ENCODE data around the gene OR52A1.
"Not testable (repeated sequence)": the region's sequence is repeated elsewhere in the genome, so short reads cannot be mapped to it uniquely, and the experiment has no call there.

The OR52A1 gene

DNA sequence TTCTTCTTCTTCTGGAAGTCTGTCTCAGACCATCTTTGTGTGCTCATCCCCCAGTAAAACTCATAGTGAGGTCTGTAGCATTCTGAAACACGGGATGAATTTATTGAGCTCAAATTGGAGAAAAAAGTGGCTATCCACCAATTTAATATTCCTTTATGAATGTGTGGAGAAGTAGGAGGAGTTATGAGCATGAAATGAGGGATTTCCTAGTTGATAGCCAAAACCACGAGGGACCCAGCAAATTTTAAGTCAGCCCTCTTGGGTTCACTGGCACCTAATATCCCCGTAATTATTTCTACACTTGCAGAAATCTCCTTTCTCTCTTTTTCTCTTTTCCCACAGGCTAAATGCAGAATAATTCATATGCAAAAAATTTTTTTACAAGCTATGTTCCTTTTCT, at the start of gene OR52A1:
TSS of gene OR52A1 (minus strand) at position 101 of the 400 bp plus-strand sequence. CDS start 2,388 bp downstream, outside the sequence.
- no peak for DNase-seq

DNA sequence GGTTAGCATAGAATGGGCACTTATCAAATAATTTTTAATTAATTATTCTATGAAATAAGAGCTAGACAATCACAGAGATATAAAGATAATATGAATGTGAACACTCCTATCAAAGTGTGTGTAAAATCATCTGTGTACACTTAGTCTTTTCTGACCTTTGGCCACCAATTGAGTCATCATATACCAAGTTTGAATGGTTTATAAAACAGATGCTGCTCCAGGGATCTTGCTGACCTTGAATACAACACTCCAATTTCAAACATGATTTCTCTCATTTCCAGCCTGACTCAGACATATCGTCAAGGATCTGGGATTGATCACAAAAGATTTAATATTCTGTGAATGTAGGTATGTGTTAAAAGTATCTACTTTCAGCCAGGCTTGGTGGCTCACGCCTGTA, 48.8 kb upstream of the OR52A1 start:
- no peak for DNase-seq

DNA sequence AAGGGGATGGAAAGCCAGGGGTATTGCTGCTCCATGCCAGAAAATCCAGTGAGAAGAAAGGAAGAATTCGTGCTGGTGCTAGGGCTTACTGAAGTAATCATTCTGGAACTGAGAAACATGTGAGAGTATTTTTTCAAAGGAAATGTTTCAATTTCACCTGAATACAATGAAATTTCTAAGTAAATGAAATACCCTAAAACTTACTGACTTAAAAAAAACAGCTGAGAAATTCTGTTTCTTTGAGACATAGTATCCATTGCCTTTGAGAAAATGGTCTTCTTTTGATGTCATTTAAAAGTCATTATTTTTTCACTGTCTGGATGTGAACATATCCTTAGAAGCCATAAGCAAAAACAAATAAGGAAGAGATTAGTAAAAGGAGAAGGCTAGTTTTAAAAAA, 46.0 kb upstream of the OR52A1 start, which contains the start of gene OR51V1:
TSS of gene OR51V1 (minus strand) at position 101 of the 400 bp plus-strand sequence. CDS start at position 101, 0 bp downstream.
- no peak for DNase-seq

DNA sequence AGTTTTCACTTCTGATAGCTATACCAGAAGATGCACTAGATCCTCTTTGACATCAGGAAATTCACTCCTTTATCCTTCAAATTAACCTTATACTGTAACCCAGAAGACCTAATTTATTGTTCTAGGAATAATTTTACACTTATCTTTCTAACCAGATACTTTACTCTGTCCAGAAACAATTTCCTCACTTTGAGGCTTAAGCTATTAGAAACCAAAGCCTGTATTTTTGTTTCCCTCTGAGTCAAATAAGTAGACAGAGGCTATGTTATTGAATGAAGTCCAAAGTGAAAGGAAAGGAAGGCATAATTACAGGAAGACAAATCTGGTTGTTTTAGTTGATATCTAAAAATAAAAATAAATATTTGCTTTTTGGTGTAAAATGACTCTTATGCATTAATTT, 43.7 kb upstream of the OR52A1 start:
- DNase-seq, result no peak

DNA sequence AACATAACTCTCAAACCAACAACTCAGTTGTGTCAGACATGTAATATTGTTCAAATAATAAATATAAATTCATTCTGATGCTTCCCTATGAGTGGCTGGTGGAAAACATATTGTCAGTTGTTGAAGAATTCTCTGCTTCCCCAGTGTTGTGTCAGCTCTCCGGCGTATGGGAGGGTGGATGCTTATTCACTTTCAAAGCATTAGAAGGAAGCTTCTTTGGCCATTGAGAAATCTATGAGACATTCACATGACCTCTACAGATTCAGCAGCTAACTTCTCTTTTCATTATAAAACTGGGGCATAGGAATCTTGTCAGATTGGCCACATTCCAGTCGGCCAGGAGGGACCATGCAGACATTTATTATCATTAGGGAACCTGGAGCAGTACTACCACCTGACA, 43.0 kb upstream of the OR52A1 start:
- DNase-seq, result no peak

DNA sequence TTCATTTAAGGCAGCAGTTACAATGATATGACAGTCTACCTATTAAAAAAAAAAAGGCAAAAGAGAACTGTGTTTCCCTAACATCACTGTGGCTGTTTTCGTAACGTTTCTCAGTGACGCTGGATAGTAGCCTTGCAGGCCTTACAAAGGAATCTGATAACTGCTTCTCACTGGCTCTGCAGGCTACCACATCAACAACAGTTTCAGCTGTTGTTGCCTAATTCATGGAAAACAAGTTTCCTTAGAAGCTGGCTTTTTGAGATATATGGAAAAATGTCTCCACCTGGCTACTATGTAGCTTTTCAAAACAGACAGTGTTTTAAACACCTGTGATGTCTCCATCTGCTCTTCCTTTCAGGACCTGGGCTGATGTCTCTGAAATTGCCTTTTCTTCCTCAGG, 42.2 kb upstream of the OR52A1 start:
- DNase-seq, result no peak

DNA sequence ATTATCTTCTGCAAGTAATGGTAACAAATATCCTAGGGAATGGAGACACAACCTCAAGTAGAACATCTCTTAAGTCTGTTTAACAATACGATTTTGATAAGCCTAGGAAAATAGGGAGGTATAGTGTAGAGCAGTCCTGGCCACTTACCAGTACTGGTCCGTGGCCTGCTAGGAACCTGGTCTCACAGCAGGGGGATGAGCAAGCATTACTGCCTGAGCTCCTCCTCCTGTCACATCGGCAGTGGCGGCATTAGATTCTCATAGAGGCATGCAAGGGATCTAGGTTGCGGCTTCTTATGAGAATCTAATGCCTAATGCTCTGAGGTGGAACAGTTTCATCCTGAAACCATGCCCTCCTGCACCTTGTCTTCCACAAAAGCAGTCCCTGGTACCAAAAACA, 41.5 kb upstream of the OR52A1 start:
- no peak for DNase-seq

DNA sequence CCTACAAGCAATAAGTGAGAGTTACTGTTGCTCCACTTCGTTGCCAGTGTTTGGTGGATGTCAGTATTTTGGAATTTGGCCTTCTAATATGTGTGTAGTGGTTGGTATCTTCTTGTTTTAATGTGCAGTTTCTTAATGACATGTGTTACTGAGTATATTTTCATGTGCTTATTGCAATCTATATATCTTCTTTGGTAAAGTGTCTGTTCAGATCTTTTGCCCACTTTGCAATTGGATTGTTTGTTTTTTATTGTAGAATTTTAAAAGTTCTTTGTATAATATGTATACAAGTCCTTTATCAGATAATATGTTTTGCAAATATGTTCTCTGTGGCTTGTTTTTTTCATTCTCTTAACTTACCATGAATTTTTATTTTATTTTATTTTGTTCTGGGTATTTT, 38.2 kb upstream of the OR52A1 start:
- no peak for DNase-seq

DNA sequence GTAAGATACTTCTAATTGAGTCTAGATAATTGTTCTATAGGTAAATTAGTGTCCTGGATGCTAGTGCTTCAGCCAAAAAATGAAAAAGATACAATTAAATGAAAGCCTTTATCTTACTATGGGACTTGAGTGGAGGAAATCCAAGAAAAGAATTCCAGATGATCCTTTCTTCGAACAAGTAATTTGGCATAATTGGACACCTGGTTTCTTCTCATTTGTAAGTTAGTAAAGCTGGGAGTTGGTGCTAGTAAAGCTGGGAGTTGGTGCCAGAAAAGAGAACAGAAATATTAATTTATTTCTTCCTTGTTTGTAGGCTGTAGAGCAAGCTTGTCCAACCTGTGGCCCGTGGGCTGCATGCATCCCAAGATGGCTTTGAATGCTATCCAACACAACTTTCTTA, 33.6 kb upstream of the OR52A1 start:
- DNase-seq, result no peak

DNA sequence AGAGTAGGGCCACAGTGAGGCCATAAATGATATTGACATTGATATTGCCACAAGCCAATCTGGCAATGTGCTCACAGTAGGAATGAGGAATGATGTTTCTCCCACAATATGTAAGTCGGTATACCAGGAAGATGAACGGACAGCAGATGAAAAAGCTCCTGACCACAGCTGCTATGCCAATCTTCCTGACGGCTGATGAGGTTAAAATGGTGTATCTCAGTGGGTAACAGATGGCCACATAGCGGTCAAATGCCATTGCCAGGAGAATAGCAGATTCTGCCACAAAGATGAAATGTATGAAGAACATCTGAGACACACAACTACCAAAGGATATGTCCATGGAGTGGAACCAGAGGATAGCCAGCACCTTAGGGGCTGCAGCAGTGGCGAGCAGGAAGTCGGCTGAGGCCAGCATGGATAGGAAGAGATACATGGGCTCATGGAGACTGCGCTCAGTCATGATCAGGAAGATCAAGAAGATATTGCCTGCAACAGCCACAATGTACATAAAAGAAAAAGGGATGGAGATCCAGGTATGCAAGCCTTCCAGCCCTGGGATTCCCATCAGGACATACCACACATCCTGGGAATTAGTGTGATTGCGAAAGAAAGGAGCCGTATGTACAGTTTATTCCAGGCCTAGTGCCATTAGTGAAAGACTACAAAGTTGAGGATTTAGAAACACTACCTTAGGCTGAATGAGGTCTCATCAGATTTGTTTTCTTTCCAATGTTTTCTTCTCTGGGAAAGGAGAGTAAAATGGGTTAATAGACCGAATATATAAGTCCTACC, 23.7 kb upstream of the OR52A1 start:
- no peak for DNase-seq

DNA sequence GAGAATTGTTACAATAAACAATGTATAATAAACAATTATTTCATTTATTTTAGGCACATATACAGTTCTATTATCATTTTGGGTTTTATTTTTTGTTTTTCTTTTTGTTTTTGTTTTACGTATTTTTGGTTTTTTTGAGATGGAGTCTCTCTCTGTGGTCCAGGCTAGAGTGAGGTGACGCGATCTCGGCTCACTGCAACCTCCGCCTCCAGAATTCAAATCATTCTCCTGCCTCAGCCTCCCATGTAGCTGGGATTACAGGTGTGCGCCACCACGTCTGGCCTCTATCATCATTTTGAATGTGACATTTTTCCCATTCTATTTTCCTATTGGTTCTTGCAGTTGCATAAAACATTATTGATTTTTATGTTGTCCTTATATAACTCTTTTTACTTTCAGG, 20.4 kb upstream of the OR52A1 start:
- DNase-seq, result no peak

DNA sequence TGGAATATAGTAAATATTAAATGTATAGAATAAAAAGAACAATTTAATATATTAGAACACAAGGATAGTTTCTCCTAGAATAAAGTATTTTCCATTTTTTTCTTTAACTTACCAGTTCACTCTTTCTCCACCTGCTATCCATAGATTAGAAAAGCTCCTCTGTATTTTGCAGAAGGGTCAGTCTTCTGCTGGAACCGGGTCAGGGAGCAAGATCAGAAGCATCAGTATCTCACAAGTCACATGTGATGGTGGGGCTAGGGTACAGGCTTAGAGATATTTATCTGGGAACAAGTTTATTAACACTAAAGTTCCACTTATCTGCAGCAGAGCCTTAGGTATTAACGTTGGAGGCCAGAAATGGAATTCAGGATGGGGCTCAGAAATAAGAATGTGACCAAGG, 17.3 kb upstream of the OR52A1 start:
- no peak for DNase-seq

DNA sequence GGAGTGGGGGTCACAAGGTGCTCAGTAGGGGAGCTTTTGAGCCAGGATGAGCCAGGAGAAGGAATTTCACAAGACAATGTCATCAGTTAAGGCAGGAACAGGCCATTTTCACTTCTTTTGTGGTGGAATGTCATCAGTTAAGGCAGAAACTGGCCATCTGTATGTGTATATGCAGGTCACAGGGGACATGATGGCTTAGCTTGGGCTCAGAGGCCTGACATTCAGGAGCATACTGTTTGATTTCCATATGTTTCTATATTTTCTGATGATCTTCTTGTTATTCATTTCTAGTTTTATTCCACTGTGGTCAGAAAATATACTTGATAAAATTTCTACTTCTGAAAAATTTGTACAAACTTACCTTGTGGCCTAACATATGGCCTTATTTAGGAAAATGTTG, 11.3 kb upstream of the OR52A1 start:
- DNase-seq, result not testable (repeated sequence)

DNA sequence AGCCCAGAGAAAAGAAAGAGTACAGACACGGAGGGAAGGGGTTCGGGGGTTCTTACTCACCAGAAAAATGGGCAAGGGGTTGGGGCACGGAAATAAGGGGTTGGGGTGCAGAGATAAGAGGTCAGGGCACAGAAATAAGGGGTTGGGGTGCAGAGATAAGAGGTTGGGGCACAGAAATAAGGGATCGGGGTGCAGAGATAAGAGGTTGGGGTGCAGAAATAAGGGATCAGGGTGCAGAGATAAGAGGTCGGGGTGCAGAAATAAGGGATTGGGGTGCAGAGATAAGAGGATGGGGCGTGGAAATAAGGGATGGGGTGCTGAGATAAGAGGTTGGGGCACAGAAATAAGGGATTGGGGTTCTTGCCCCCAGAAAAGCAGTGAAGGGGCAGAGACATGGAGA, 10.2 kb upstream of the OR52A1 start:
- not testable (repeated sequence) for DNase-seq

DNA sequence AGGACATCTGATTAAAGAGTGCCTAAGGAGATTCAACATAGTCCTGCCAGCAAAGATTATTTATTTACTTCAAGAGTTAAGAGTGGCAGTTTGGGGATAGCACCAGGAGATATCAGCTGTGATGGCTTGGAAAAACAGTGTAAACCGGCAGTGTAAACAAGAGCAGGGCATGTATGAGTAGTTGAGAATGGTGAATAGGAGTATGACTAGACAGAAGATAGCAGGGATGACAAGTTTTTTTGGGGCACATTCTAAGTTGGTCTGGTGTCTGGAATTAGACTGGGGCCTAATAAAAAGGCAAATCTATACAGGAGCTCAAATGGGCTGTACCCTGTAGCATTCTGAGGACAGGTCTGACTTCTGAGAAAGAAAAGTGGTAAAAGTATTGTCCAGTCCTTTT, 6.5 kb upstream of the OR52A1 start:
- DNase-seq, result not testable (repeated sequence)

DNA sequence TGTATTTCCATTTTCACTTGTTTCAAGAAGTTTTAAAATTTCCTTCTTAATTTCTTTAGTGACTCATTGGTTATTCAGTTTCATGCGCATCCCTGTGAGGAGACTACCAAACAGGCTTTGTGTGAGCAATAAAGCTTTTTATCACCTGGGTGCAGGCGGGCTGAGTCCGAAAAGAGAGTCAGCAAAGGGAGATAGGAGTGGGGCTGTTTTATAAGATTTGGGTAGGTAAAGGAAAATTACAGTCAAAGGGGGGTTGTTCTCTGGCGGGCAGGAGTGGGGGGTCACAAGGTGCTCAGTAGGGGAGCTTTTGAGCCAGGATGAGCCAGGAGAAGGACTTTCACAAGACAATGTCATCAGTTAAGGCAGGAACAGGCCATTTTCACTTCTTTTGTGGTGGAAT, 5.7 kb upstream of the OR52A1 start:
- DNase-seq, result not testable (repeated sequence)

DNA sequence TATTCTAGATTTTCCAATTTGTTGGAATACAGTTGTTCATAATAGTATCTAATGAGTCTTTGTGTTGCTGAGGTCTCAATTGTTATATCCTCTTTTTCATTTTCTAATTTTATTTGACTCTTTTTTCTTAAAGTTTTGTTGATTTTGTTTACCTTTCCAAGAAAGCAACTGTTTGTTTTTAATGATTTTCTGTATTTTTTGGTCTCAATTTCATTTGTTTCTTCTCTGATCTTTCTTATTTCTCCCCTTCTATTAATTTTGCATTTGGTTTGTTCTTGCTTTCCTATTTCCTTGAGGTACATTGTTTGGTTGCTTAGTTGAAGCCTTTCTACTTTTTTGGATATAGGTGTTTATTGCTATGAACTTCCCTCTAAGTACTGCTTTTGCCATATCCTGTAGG, 5.2 kb upstream of the OR52A1 start:
- DNase-seq, result no peak

DNA sequence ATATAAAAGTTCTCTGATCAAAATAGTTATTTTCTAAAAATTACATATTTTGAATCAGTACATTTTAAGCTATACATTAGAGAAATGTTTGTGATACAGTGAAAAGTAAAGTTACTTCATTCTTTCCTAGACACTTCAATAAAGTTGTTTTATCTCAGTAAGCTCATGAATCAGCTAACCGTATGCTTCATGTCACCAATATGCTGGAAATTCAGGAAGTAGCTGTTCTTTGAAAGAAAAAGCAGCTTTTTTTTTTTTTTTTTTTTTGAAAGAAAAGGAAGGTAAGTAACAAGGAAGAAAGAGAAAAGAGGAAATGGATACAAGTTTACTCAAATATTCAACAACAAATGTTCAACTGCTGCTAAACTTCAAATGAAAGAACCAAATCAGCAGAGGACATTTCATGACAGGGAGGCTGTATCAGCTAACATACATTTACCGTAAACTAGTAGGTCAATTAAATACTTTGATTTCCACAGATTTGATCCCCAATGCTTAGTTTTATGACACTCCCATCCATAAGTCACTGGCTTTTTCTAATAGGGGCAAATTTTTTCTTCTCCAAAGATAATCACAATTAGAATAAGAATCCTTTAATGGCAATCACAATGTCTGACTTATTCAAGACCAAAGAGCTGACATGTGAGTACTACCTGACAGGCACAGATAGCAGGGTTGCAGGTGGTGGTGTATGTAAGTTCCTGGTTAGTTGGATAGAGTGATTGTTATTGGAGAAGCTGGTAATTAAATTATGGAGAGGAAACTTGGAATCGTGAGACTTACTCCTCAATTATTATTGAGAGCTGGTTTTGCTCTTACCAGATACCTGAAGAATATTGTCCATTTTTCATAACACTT, 754 bp downstream of the OR52A1 start:
- no peak for DNase-seq

DNA sequence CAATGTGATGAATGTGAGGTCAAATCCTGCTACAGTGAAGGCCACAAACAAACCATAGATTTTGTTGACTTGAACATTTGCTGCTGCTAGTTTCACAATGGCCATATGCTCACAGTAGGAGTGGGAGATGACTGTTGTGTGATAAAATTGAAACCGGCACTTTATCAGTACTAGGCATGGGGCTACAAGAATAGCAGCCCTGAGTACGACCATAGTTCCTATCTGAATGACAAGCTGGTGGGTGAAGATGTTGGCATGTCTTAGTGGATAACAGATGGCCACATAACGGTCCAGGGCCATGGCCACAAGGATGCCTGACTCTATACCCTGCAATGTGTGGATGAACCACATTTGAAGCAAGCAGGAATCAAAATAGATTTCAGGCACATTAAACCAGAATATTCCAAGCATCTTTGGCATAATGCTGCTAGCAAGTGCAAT, 2.8 kb downstream of the OR52A1 start:
- DNase-seq, result no peak

DNA sequence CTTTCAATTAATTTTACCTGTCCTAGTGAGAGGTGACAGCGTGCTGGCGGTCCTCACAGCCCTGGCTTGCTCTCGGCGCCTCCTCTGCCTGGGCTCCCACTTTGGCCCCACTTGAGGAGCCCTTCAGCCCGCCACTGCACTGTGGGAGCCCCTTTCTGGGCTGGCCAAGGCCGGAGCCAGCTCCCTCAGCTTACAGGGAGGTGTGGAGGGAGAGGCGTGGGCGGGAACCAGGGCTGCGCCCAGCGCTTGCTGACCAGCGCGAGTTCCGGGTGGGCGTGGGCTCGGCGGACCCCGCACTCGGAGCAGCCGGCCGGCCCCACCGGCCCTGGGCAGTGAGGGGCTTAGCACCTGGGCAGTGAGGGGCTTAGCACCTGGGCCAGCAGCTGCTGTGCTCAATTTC, 10.4 kb downstream of the OR52A1 start:
- not testable (repeated sequence) for DNase-seq

DNA sequence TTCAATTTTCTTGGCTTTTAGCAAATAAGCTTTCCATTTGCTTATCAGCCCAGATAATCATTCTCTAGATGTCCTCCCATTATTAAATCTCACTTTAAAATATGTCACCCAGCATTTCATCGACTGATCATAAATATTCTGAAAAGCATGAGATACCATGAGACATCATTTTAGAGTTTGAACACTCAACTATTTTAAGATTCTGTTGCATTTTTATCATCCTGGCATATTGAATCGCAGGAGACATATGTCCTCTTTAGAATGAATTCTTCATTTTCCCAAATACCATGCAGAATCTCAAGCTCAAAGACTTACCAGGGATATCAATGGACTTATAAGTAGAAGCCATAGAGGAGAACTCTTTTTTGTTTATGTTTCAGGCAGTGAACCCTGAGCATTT, 16.6 kb downstream of the OR52A1 start, which contains the start of gene OR52A5:
TSS of gene OR52A5 (minus strand) at position 361 of the 400 bp plus-strand sequence. CDS start 5,714 bp downstream, outside the sequence.
- no peak for DNase-seq

DNA sequence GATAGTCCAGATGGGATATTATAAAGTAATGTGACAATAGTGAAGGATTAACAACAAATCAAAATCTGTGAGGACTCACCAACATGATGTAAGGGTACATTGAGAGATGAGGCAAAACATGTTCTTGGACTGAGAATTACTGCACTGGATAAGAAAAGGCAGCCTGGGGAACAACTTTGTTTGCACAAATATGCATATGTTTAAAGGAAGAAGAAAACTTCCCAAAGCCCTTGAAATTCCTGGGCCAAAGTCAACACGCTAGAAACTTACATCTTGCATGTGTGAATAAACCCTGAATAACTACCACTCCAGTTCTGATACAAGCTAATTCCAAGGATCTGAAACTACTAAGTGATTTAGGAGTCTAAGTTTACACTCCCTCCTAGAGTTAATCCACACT, 17.5 kb downstream of the OR52A1 start:
- no peak for DNase-seq

DNA sequence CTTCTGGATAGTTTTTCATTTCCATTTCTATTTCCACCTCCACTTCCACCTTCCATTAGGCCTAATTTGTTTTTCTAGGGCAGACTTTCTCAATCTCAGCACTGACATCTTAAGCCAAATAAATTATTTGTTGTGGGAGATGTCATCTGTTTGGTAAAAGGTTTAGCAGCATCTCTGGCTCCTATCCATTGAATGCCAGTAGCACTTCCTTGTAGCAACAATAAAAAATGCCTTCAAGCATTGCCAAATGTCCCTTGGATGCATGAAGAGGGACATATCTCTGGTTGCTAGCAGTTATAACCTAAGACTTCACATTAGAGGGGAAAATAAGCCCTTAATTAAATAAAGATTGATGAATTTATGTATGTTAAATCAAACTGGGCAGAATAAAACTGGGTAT, 18.3 kb downstream of the OR52A1 start:
- no peak for DNase-seq

All from CD4-positive, alpha-beta T cell treated with Interleukin-4 for 4 hours (primary cell).